GM23248 (cell line): ENCODE measurements around the gene EMC1. TPM values are rescaled to one million over a fixed set of nuclear protein-coding genes. Genes with fewer than 3 reads are reported as not detected.
"Not testable (repeated sequence)": the region's sequence is repeated elsewhere in the genome, so short reads cannot be mapped to it uniquely, and the experiment has no call there.

Experiments
- DNase-seq: peaks from one replicate; pipeline ENCODE4 v3.0.0-alpha.2; 2015
- H2AFZ ChIP-seq: fragments of 200-600 bp; sonication (generic); 2 replicates; pipeline ENCODE4 v1.6.1; 2016; ENCODE audit warnings: antibody characterized with exemption
- H3F3A ChIP-seq: fragments of 200-600 bp; sonication (generic); 2 replicates; pipeline ENCODE4 v1.6.1; 2016; ENCODE audit warnings: mild to moderate bottlenecking, antibody characterized with exemption, mixed run types; ENCODE audit not compliant: insufficient read depth
- H3K27ac ChIP-seq: fragments of 200-600 bp; sonication (generic); 2 replicates; pipeline ENCODE4 v1.5.1; 2016; ENCODE audit warnings: mild to moderate bottlenecking
- H3K27me3 ChIP-seq: fragments of 200-600 bp; sonication (generic); replicated peaks from 2 replicates; pipeline ENCODE4 v1.6.1; 2016; ENCODE audit warnings: mild to moderate bottlenecking; ENCODE audit not compliant: insufficient read depth
- H3K36me3 ChIP-seq: fragments of 200-600 bp; sonication (generic); 2 replicates; pipeline ENCODE4 v1.6.1; 2016; ENCODE audit warnings: low read depth, mild to moderate bottlenecking
- H3K4me1 ChIP-seq: fragments of 200-600 bp; sonication (generic); 2 replicates; pipeline ENCODE4 v1.6.1; 2016; ENCODE audit warnings: mild to moderate bottlenecking; ENCODE audit not compliant: insufficient read depth
- H3K4me2 ChIP-seq: fragments of 200-600 bp; sonication (generic); one replicate; pipeline ENCODE4 v1.6.1; 2016; ENCODE audit warnings: mild to moderate bottlenecking; ENCODE audit not compliant: unreplicated experiment
- H3K4me3 ChIP-seq: fragments of 200-600 bp; sonication (generic); 2 replicates; pipeline ENCODE4 v1.5.1; 2016; ENCODE audit warnings: mild to moderate bottlenecking
- H3K79me2 ChIP-seq: fragments of 200-600 bp; sonication (generic); 2 replicates; pipeline ENCODE4 v1.6.1; 2016; ENCODE audit warnings: mild to moderate bottlenecking; ENCODE audit not compliant: insufficient read depth
- H3K9ac ChIP-seq: fragments of 200-600 bp; sonication (generic); 2 replicates; pipeline ENCODE4 v1.6.1; 2016; ENCODE audit warnings: mild to moderate bottlenecking
- H3K9me2 ChIP-seq: fragments of 200-600 bp; sonication (generic); 2 replicates; pipeline ENCODE4 v1.6.1; 2016; ENCODE audit warnings: mixed run types, mild to moderate bottlenecking, moderate library complexity; ENCODE audit not compliant: insufficient read depth
- H3K9me3 ChIP-seq: fragments of 200-600 bp; sonication (generic); one replicate; pipeline ENCODE4 v1.6.1; 2017; ENCODE audit warnings: low read depth
- H4K20me1 ChIP-seq: fragments of 200-600 bp; sonication (generic); 2 replicates; pipeline ENCODE4 v1.6.0; 2016; ENCODE audit not compliant: insufficient read depth
- EZH2 ChIP-seq: fragments of 200-600 bp; sonication (generic); IDR thresholded peaks from 2 replicates; pipeline ENCODE4 v1.6.1; 2018; ENCODE audit warnings: antibody characterized with exemption, mild to moderate bottlenecking; ENCODE audit not compliant: insufficient read depth, poor library complexity, severe bottlenecking
- EZH2phosphoT487 ChIP-seq: fragments of 200-600 bp; sonication (generic); IDR thresholded peaks from 2 replicates; pipeline ENCODE4 v1.6.1; 2018; ENCODE audit warnings: antibody characterized with exemption, moderate library complexity, mild to moderate bottlenecking, low read depth; ENCODE audit not compliant: insufficient read depth
- WGBS, 2 experiments: methylation state at CpG; one replicate each; pipeline ENCODE4 v1.1.6; 2015 to 2017; ENCODE audit warnings: low lambda C conversion rate in 2 of 2, low coverage in 1 of 2; ENCODE audit errors: missing lambda C conversion rate in 2 of 2; 5-methylcytosine and 5-hydroxymethylcytosine counted together
- in situ Hi-C: fragments of 300-500 bp; cut with MboI; formaldehyde crosslinking; loops from 2 replicates; pipeline ENCODE4 v1.15.0; 2020
- polyA plus RNA-seq: library from polyadenylated mRNA; unstranded; fragments of >200 nt; fragmentation: Nextera tagmentation; extraction: Ambion mirVana; gene quantifications from 2 replicates; pipeline ENCODE4 v1.2.1, GENCODE V29; 2016
- total RNA-seq: library from RNA; depleted of rRNA; stranded (reverse); fragments of >200 nt; shearing (Covaris generic); gene quantifications from 2 replicates; pipeline ENCODE4 v1.2.3, GENCODE V29; 2014

Gene EMC1
- total and polyA plus RNA-seq, 2 experiments from 2014 or later = 54.5 to 69.4 TPM

DNA sequence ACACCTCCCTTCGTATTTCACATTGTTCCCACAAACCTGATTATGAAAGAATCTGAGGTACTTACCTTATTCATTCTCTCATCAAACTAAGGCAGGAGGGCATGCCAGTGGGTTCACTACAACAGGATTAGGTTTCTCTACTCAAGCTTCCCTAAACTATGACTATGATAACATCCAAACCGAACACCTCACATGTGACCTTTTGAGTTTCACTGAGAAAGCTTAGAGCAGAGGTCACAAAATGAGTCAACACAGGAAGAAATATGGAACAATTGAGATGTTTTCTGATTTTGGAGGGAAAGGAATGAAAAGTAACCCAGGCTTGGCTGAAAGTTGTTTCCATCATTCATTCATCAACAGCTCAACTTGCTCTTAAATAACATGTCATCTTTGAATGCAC is 65.3 kb downstream of the EMC1 start:
- Histone ChIP-seq H3K27ac (no peak overlapping the region), H3K9ac (no peak overlapping the region), H3K4me2 (no peak overlapping the region), H3K4me1 (no peaks in the 10 kb centered on the region), H3K79me2 (peaks cover 67% of the 10 kb centered on the region), H3K9me3 (no peaks in the 10 kb centered on the region), H3K9me2 (no peaks in the 10 kb centered on the region), H3K27me3 (no peaks in the 10 kb centered on the region), H3F3A (no peaks in the 10 kb centered on the region), H3K36me3 (peaks cover 81% of the 10 kb centered on the region), H2AFZ (no peak overlapping the region), H3K4me3 (no peak overlapping the region), H4K20me1 (0 out of 2 replicates have a peak, but pooled peaks cover 3% of the 10 kb centered on the region)
- no peak for DNase-seq
- WGBS, 2 experiments = 89 to 98% methylated on average over 2 of the region's 2 CpGs
- in situ Hi-C loops = no loop called here
- TF ChIP-seq EZH2phosphoT487 (no peak), EZH2 (no peak)

DNA sequence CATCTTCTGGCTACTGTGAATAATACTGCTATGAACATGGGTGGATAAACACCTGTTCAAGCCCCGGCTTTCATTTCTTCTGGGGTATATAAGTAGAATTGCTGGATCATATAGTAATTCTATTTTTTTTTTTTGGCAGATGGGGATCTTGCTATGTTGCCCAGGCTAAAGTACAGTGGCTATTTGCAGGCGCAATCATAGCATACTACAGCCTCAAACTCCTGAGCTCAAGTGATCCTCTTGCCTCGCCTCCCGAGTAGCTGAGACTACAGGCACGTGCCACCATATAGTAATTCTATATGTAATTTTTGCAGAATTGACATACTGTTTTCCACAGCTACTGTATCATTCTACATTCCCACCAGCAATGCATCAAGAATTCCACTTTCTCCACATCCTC is 69.1 kb downstream of the EMC1 start:
- no peak for DNase-seq
- Histone ChIP-seq H3F3A (no peaks in the 10 kb centered on the region), H3K27me3 (no peaks in the 10 kb centered on the region), H3K4me2 (no peak overlapping the region), H3K27ac (no peak overlapping the region), H2AFZ (no peak overlapping the region), H3K9ac (no peak overlapping the region), H4K20me1 (no peaks in the 10 kb centered on the region), H3K9me3 (no peaks in the 10 kb centered on the region), H3K79me2 (peaks cover 63% of the 10 kb centered on the region), H3K4me3 (no peak overlapping the region), H3K9me2 (no peaks in the 10 kb centered on the region), H3K4me1 (no peaks in the 10 kb centered on the region), H3K36me3 (peaks cover 93% of the 10 kb centered on the region)
- WGBS, 2 experiments = 97 to 99% methylated on average over 5 of the region's 5 CpGs
- no peak for TF ChIP-seq EZH2phosphoT487
- TF ChIP-seq EZH2 = no peak
- in situ Hi-C loops = no loop called here

GRCh38 chr1:19180265-19180657 is 71.1 kb downstream of the EMC1 start:
- peaks cover 95% of the 10 kb centered on the region for H3K36me3 ChIP-seq
- peaks cover 67% of the 10 kb centered on the region for H3K79me2 ChIP-seq

DNA sequence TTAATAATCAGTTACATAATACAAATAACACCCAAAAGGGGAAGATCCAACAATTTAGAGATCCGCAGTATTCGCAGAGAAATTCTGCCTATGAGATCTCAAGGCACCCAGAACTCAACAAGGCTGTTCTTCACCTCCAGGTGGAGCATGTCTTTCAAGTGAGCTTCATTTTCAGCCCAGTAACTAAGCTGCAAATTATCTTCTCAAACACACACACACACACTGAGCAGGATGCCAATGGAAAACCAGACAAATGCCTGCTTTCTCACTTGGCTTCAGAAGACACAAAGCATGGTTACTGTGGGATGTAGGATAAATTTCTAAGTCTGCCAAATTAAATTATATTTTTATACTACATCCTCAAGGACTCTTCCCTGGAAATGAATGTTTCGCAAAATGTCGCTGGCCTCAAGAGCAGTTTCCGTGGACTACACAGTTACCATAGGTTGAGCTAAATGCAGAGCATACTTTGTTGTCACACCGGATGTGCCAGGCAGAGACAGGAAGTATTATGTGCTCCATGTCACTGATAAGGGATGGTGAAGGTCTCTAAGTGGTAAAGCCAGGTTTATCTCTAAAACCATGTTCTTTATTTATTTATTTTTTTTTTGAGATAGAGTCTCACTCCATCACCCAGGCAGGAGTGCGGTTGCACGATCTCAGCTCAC is 71.6 kb downstream of the EMC1 start:
- no peaks in the 10 kb centered on the region for H3K9me3 ChIP-seq
- no peaks in the 10 kb centered on the region; the same call in 1 of the 2 replicates for H3F3A ChIP-seq
- in situ Hi-C loops = no loop called here
- H3K27me3 ChIP-seq = no peaks in the 10 kb centered on the region
- H2AFZ ChIP-seq = no peak overlapping the region
- no peak overlapping the region for H3K9ac ChIP-seq
- no peak overlapping the region for H3K27ac ChIP-seq
- no peaks in the 10 kb centered on the region for H4K20me1 ChIP-seq
- H3K4me3 ChIP-seq = no peak overlapping the region
- TF ChIP-seq EZH2 (no peak), EZH2phosphoT487 (no peak)
- H3K4me1 ChIP-seq = no peaks in the 10 kb centered on the region
- WGBS, 2 experiments = 96 to 98% methylated on average over 8 of the region's 8 CpGs
- no peak overlapping the region for H3K4me2 ChIP-seq
- H3K36me3 ChIP-seq = peaks cover 95% of the 10 kb centered on the region
- DNase-seq = peak; percentile 55
- peaks cover 64% of the 10 kb centered on the region for H3K79me2 ChIP-seq
- H3K9me2 ChIP-seq = no peaks in the 10 kb centered on the region

More at GRCh38 chr1:19180265-19180657, 71.1 kb downstream of the EMC1 start:
- H3K9ac ChIP-seq, H3K4me3 ChIP-seq, H3K4me1 ChIP-seq, H3K9me2 ChIP-seq, H4K20me1 ChIP-seq, H3K27me3 ChIP-seq, H2AFZ ChIP-seq, H3K9me3 ChIP-seq, H3K4me2 ChIP-seq, H3K27ac ChIP-seq, H3F3A ChIP-seq, in situ Hi-C loops, DNase-seq: not testable (repeated sequence)
- 98% methylated on average over 7 to 8 of the region's 8 CpGs for WGBS, 2 experiments
